Smooth muscle cell (in vitro differentiated cells): ENCODE data around the gene AHNAK2. TPM values are rescaled to one million over a fixed set of nuclear protein-coding genes. Genes with fewer than 3 reads are reported as not detected.

Experiments used
- DNase-seq: peaks from one replicate; lab custom pipeline; 2025; ENCODE audit not compliant: unreplicated experiment; lab: John Stamatoyannopoulos, UW
- H2AFZ ChIP-seq: fragments of 200-600 bp; sonication (generic); 2 replicates; pipeline ENCODE4 v1.6.0; 2016; ENCODE audit warnings: antibody characterized with exemption, low read depth, mild to moderate bottlenecking
- H3F3A ChIP-seq: fragments of 200-600 bp; sonication (generic); 2 replicates; pipeline ENCODE4 v1.6.0; 2017; ENCODE audit warnings: antibody characterized with exemption, low read depth
- H3K27ac ChIP-seq: fragments of 200-600 bp; sonication (generic); 2 replicates; pipeline ENCODE4 v1.5.1; 2016; ENCODE audit warnings: low read depth, mild to moderate bottlenecking
- H3K27me3 ChIP-seq: fragments of 200-600 bp; sonication (generic); 2 replicates; pipeline ENCODE4 v1.6.1; 2016; ENCODE audit warnings: low read depth, mild to moderate bottlenecking
- H3K36me3 ChIP-seq: fragments of 200-600 bp; sonication (generic); 2 replicates; pipeline ENCODE4 v1.5.1; 2016; ENCODE audit warnings: low read depth
- H3K4me1 ChIP-seq: fragments of 200-600 bp; sonication (generic); 2 replicates; pipeline ENCODE4 v1.5.1; 2016; ENCODE audit warnings: low read depth
- H3K4me2 ChIP-seq: fragments of 200-600 bp; sonication (generic); 2 replicates; pipeline ENCODE4 v1.6.0; 2016; ENCODE audit warnings: mild to moderate bottlenecking
- H3K4me3 ChIP-seq: fragments of 200-600 bp; sonication (generic); 2 replicates; pipeline ENCODE4 v1.5.1; 2016; ENCODE audit warnings: mild to moderate bottlenecking
- H3K79me2 ChIP-seq: fragments of 200-600 bp; sonication (generic); 2 replicates; pipeline ENCODE4 v1.6.0; 2016; ENCODE audit warnings: low read depth, mild to moderate bottlenecking
- H3K9ac ChIP-seq: fragments of 200-600 bp; sonication (generic); 2 replicates; pipeline ENCODE4 v1.6.0; 2016; ENCODE audit warnings: low read depth
- H3K9me3 ChIP-seq: fragments of 200-600 bp; sonication (generic); replicated peaks from 2 replicates; pipeline ENCODE4 v1.5.1; 2016; ENCODE audit warnings: low read depth
- H4K20me1 ChIP-seq: fragments of 200-600 bp; sonication (generic); 2 replicates; pipeline ENCODE4 v1.6.0; 2016; ENCODE audit warnings: low read depth
- CTCF ChIP-seq: fragments of 200-600 bp; sonication (generic); IDR thresholded peaks from 2 replicates; pipeline ENCODE4 v1.5.1; 2017; ENCODE audit warnings: borderline replicate concordance, mild to moderate bottlenecking, antibody characterized with exemption; ENCODE audit not compliant: insufficient read depth, poor library complexity, severe bottlenecking
- WGBS: methylation state at CpG from one replicate; pipeline ENCODE4 v1.1.7; 2016; ENCODE audit warnings: low lambda C conversion rate; 5-methylcytosine and 5-hydroxymethylcytosine counted together
- polyA plus RNA-seq: library from polyadenylated mRNA; unstranded; fragments of >200 nt; fragmentation: Nextera tagmentation; extraction: Ambion mirVana; gene quantifications from 2 replicates; pipeline ENCODE4 v1.2.1, GENCODE V29; 2016
- total RNA-seq: library from RNA; depleted of rRNA; stranded (reverse); fragments of >200 nt; gene quantifications from 2 replicates; pipeline ENCODE4 v1.2.3, GENCODE V29; 2014

The AHNAK2 gene
- total and polyA plus RNA-seq, 2 experiments from 2014 or later, result 10.3 to 53.8 TPM

GRCh38 chr14:104977008-104977680, 1.0 kb downstream of the AHNAK2 start:
- H3K9me3 ChIP-seq, result no peaks in the 10 kb centered on the region
- H3K36me3 ChIP-seq, result no peaks in the 10 kb centered on the region
- no peak overlapping the region for H2AFZ ChIP-seq
- no peak for DNase-seq
- H3K4me1 ChIP-seq, result peaks cover 23% of the 10 kb centered on the region
- peaks cover 3% of the 10 kb centered on the region for H3F3A ChIP-seq
- H3K4me3 ChIP-seq, result peak overlapping the region; percentile 60
- no peaks in the 10 kb centered on the region for H4K20me1 ChIP-seq
- H3K79me2 ChIP-seq, result no peaks in the 10 kb centered on the region
- H3K4me2 ChIP-seq, result peak overlapping the region; percentile 99
- H3K27me3 ChIP-seq, result no peaks in the 10 kb centered on the region
- WGBS, result 86% methylated on average over 11 of the region's 11 CpGs
- TF ChIP-seq CTCF, result no peak
- no peak overlapping the region for H3K9ac ChIP-seq
- H3K27ac ChIP-seq, result no peak overlapping the region

- Histone ChIP-seq H3K27ac (no peak overlapping the region), H3K27me3 (no peaks in the 10 kb centered on the region), H4K20me1 (no peaks in the 10 kb centered on the region), H3K36me3 (no peaks in the 10 kb centered on the region), H3F3A (peaks cover 3% of the 10 kb centered on the region), H3K4me1 (peaks cover 23% of the 10 kb centered on the region), H3K79me2 (no peaks in the 10 kb centered on the region), H3K4me3 (no peak overlapping the region), H3K9me3 (no peaks in the 10 kb centered on the region), H2AFZ (no peak overlapping the region), H3K9ac (no peak overlapping the region), H3K4me2 (no peak overlapping the region)
- DNase-seq, result peak; percentile 63
- 55% methylated on average over 20 of the region's 21 CpGs for WGBS
- TF ChIP-seq CTCF, result peak; percentile 88
Observed at GRCh38 chr14:104976198-104977007, 1.8 kb downstream of the AHNAK2 start.

- no peak for TF ChIP-seq CTCF
- no peak for DNase-seq
- H3K9ac ChIP-seq, result no peak overlapping the region
- H4K20me1 ChIP-seq, result no peaks in the 10 kb centered on the region
- peaks cover 3% of the 10 kb centered on the region for H3F3A ChIP-seq
- no peaks in the 10 kb centered on the region for H3K9me3 ChIP-seq
- no peak overlapping the region for H3K4me2 ChIP-seq
- 68% methylated on average over 21 of the region's 21 CpGs for WGBS
- H2AFZ ChIP-seq, result no peak overlapping the region
- peaks cover 28% of the 10 kb centered on the region for H3K4me1 ChIP-seq
- H3K27ac ChIP-seq, result no peak overlapping the region
- H3K36me3 ChIP-seq, result no peaks in the 10 kb centered on the region
- H3K4me3 ChIP-seq, result no peak overlapping the region
- no peaks in the 10 kb centered on the region for H3K27me3 ChIP-seq
- H3K79me2 ChIP-seq, result no peaks in the 10 kb centered on the region
Observed at GRCh38 chr14:104975481-104976197, 2.5 kb downstream of the AHNAK2 start.
